Endodermal cell (in vitro differentiated cells): Measurements from ENCODE around the gene FMNL3. TPM values are rescaled to one million over a fixed set of nuclear protein-coding genes. Genes with fewer than 3 reads are reported as not detected.

Experiments used
- DNase-seq: peaks from one replicate; pipeline ENCODE4 v3.0.0-alpha.2; 2017
- H3K27ac ChIP-seq: 2 replicates; pipeline ENCODE4 v1.5.1; 2013; ENCODE audit warnings: mild to moderate bottlenecking, low read depth, low read length, moderate library complexity
- H3K27me3 ChIP-seq: 2 replicates; pipeline ENCODE4 v1.6.1; 2013; ENCODE audit warnings: mild to moderate bottlenecking, low read length, moderate library complexity; ENCODE audit not compliant: insufficient read depth, control insufficient read depth, poor library complexity, severe bottlenecking
- H3K36me3 ChIP-seq: 2 replicates; pipeline ENCODE4 v1.7.0; 2013; ENCODE audit warnings: mild to moderate bottlenecking, low read length, moderate library complexity; ENCODE audit not compliant: control insufficient read depth, insufficient read depth
- H3K4me1 ChIP-seq: one replicate; pipeline ENCODE4 v1.7.0; 2013; ENCODE audit warnings: low read length; ENCODE audit not compliant: control insufficient read depth, insufficient read depth
- H3K4me3 ChIP-seq: 2 replicates; pipeline ENCODE4 v1.5.1; 2013; ENCODE audit warnings: mild to moderate bottlenecking, low read length, moderate library complexity
- H3K9ac ChIP-seq: 2 replicates; pipeline ENCODE4 v1.6.1; 2013; ENCODE audit warnings: mild to moderate bottlenecking, low read length, moderate library complexity; ENCODE audit not compliant: poor library complexity, severe bottlenecking; ENCODE audit errors: extremely low read depth
- H3K9me3 ChIP-seq: 2 replicates; pipeline ENCODE4 v1.6.1; 2013; ENCODE audit warnings: mild to moderate bottlenecking, low read length, moderate library complexity; ENCODE audit not compliant: control insufficient read depth
- H3K27ac Mint-ChIP-seq: 2 replicates; pipeline ENCODE4 v1.8.0; 2020; ENCODE audit warnings: mixed read lengths
- H3K27me3 Mint-ChIP-seq: 2 replicates; pipeline ENCODE4 v1.8.0; 2021; ENCODE audit warnings: mild to moderate bottlenecking, mixed read lengths; ENCODE audit not compliant: insufficient read depth
- H3K36me3 Mint-ChIP-seq: 2 replicates; pipeline ENCODE4 v1.8.0; 2020; ENCODE audit warnings: low read depth, mixed read lengths
- H3K4me1 Mint-ChIP-seq: 2 replicates; pipeline ENCODE4 v1.8.0; 2020; ENCODE audit warnings: mixed read lengths
- H3K4me3 Mint-ChIP-seq: 2 replicates; pipeline ENCODE4 v1.8.0; 2020; ENCODE audit warnings: mild to moderate bottlenecking, moderate library complexity, mixed read lengths
- H3K9me3 Mint-ChIP-seq: 2 replicates; pipeline ENCODE4 v1.8.0; 2020; ENCODE audit warnings: mild to moderate bottlenecking, mixed read lengths
- CTCF ChIP-seq: fragments of 200-600 bp; sonication (generic); conservative IDR thresholded peaks from 2 replicates; pipeline ENCODE4 v1.5.0; 2021; ENCODE audit warnings: antibody characterized with exemption, mild to moderate bottlenecking
- WGBS, 2 experiments: methylation state at CpG; one replicate each; pipeline versions ENCODE4 v1.1.5 to v1.1.7; 2013; ENCODE audit warnings: missing lambda C conversion rate in 2 of 2, mixed read lengths in 1 of 2; ENCODE audit not compliant: insufficient coverage in 1 of 2, insufficient read length in 1 of 2; 5-methylcytosine and 5-hydroxymethylcytosine counted together
- total RNA-seq, 2 donors: library from RNA; stranded (reverse); fragmentation: NEBNext Ultra II Directional in 1 of 2; extraction: Animal tissue kit (Norgen Biotek cat#: 25700) in 1 of 2; gene quantifications; 2 replicates in 1 of 2; 3 replicates in 1 of 2; pipeline ENCODE4 v1.2.1, GENCODE V29; 2021

Gene FMNL3
- total RNA-seq, 2 donors from 2014 or later, result 22.4 to 23.5 TPM

DNA sequence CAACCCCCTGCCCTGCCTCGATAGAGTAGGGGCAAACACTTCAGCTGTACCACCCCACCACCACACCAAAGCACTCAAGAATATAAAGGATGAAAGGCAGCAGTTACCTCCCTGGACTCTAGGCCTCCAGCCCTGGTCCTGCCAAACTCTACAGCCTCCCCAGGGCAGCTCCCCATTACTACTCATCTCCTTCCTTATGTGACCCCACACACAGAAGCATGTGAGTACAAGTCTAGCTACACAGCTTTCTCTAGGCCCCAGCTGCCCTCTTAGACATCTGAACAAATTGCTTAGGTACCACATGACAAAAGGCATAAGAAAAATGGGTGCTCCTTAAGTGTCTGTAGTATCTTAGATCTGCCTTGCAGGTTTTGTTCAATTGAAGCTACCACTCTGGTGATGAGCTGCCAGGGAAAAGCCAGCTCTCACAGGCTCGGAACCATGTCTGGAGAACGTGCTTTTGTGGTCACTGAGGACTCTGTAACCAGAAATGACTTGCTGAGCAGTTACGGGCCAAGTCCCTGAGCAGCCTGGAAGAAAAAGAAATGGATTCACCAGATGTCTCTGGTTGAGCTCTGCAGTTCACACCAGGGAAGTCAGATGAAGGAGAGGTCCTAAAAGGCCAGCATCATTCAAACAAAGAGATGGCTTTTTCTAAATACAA is 32.8 kb downstream of the FMNL3 start:
- no peaks in the 10 kb centered on the region for H3K9me3 Mint-ChIP-seq
- Histone ChIP-seq H3K9ac (no peak overlapping the region), H3K27me3 (no peaks in the 10 kb centered on the region), H3K4me3 (no peak overlapping the region), H3K9me3 (no peaks in the 10 kb centered on the region), H3K27ac (peak overlapping the region; percentile 95), H3K36me3 (no peaks in the 10 kb centered on the region), H3K4me1 (peaks cover 13% of the 10 kb centered on the region)
- peak overlapping the region; percentile 77 for H3K27ac Mint-ChIP-seq
- H3K36me3 Mint-ChIP-seq, result no peaks in the 10 kb centered on the region
- 89 to 94% methylated on average over 3 to 4 of the region's 4 CpGs for WGBS, 2 experiments
- H3K4me1 Mint-ChIP-seq, result peaks cover 26% of the 10 kb centered on the region
- H3K4me3 Mint-ChIP-seq, result no peak overlapping the region
- DNase-seq, result no peak
- no peak for TF ChIP-seq CTCF
- H3K27me3 Mint-ChIP-seq, result no peaks in the 10 kb centered on the region

DNA sequence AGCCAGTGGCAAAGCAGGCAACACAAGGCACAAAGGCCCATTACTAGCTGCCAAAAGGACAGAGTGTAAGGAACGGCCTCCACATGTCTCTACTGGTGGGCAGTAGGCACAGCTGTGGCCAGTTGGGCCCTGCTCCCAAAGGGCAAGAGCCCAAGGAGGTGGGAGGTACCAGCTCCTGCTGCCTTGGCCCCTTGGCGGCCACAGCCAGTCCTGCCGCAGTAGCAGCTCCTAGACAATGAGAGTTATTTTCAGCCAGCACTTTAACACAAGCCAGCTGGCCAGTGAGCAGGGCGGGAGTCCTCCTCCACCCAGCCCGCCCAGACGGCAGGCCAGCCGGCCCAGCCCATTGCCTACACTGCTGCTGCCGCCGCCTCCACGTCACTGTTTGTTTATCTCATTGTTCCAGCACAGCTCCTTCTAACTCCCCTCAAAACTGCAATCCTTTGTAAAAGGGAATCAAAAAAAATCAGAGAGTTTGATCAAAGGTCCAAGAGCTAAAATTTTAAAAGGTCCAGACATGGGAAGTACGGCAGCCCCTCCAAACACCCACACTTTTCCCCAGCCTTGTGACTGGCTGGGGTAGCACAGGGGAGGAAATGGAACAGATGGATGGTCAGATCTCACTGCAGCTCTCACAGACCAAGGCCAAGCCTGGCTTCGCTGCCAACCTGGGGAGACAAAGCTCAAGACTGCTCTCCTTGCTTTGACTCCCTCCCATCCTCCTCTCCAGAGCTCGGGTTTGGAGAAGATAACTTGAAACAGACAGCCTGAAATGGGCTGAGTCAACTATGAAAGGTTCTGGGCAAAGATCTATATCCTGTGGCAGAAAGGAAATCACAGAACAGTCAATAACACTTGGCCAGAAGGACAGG is 33.5 kb downstream of the FMNL3 start:
- Histone ChIP-seq H3K4me3 (peak overlapping the region; percentile 48), H3K27me3 (no peaks in the 10 kb centered on the region), H3K4me1 (peaks cover 13% of the 10 kb centered on the region), H3K27ac (peak overlapping the region; percentile 95), H3K36me3 (no peaks in the 10 kb centered on the region), H3K9ac (peak overlapping the region; percentile 34), H3K9me3 (no peaks in the 10 kb centered on the region)
- H3K27me3 Mint-ChIP-seq, result no peaks in the 10 kb centered on the region
- H3K9me3 Mint-ChIP-seq, result no peaks in the 10 kb centered on the region
- WGBS, 2 experiments, result 46 to 50% methylated on average over 3 to 13 of the region's 13 CpGs
- peaks cover 26% of the 10 kb centered on the region for H3K4me1 Mint-ChIP-seq
- no peak overlapping the region for H3K4me3 Mint-ChIP-seq
- peak; percentile 87 for DNase-seq
- TF ChIP-seq CTCF, result peak; percentile 45
- peak overlapping the region; percentile 77 for H3K27ac Mint-ChIP-seq
- H3K36me3 Mint-ChIP-seq, result no peaks in the 10 kb centered on the region

DNA sequence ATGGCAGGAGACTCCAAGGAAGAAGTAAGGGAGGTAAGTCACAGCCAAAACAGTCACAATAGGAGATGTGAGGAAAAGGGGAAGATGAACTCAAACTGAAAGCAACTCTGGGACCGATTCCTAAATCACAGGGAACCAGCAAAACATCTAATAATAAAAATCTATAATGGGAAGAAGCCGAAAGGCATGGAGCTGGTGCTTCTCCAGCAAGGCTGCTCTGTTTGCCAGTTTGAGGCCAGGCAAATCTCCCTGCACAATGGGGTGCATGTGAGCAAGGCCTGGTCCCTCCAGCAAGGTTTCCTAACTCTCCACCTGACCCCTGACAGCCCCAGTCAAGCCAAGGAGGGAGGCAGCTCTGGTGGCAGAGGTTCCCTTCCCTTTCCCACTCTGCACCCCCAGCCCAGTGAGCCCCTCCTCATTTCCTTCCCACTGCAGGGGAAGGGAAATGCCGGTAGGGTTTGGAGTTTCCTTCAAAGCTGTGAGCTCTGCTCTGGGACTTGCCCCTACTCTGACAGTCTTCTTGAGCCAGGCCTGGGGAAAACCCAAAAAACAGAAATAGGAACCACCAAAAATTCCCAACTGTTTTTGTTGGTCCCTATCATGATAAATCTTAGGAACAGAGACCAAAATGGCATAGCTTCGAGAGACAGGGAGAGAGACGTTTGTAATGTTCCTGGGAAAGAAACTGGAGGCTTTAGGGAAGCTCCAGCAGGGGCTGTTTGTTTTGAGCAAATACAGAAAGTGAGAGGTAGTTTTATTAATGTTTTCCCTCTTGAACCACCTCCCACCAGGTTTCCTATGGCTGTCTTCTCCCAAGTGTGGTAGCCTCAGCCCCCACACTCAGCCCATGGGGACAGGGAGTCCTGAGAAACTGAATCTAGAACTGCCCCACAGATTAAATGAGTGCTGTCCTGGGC is 34.6 kb downstream of the FMNL3 start:
- DNase-seq, result no peak
- Mint-ChIP-seq H3K4me3 (no peak overlapping the region), H3K27ac (peak overlapping the region; percentile 77), H3K27me3 (no peaks in the 10 kb centered on the region), H3K9me3 (no peaks in the 10 kb centered on the region), H3K4me1 (peaks cover 33% of the 10 kb centered on the region), H3K36me3 (no peaks in the 10 kb centered on the region)
- peaks cover 13% of the 10 kb centered on the region for H3K4me1 ChIP-seq
- no peaks in the 10 kb centered on the region for H3K9me3 ChIP-seq
- no peak overlapping the region for H3K4me3 ChIP-seq
- H3K27me3 ChIP-seq, result no peaks in the 10 kb centered on the region
- peak overlapping the region; percentile 95 for H3K27ac ChIP-seq
- no peak for TF ChIP-seq CTCF
- H3K36me3 ChIP-seq, result no peaks in the 10 kb centered on the region
- H3K9ac ChIP-seq, result no peak overlapping the region
- WGBS, 2 experiments, result 82 to 95% methylated on average over 4 of the region's 5 CpGs
